Motor neuron (in vitro differentiated cells): ENCODE results near the gene ATF7IP2. TPM values are rescaled to one million over a fixed set of nuclear protein-coding genes. Genes with fewer than 3 reads are reported as not detected.
"Not testable (repeated sequence)": the region's sequence is repeated elsewhere in the genome, so short reads cannot be mapped to it uniquely, and the experiment has no call there.

Experiments used
- ATAC-seq, 8 experiments: fragments of 200-7000 bp; cut with Tn5 transposase; replicated peaks in 6 of 8; 2 replicates each; pipeline ENCODE4 v1.8.0; 2021; ENCODE audit warnings: mild to moderate bottlenecking in 8 of 8, moderate library complexity in 8 of 8
- H3K27ac ChIP-seq, 2 donors: fragments of 250-450 bp; sonication (Bioruptor Pico); 2 replicates each; pipeline ENCODE4 v1.9.0; 2021; ENCODE audit warnings: antibody characterized with exemption in 2 of 2, mild to moderate bottlenecking in 2 of 2, moderate library complexity in 1 of 2
- H3K4me1 ChIP-seq, 2 donors: fragments of 250-450 bp; sonication (Bioruptor Pico); replicated peaks in 1 of 2; 2 replicates each; pipeline ENCODE4 v1.6.1; 2021; ENCODE audit warnings: antibody characterized with exemption in 2 of 2, mild to moderate bottlenecking in 2 of 2, moderate library complexity in 1 of 2
- H3K4me3 ChIP-seq, 5 donors: fragments of 250-450 bp; sonication (Bioruptor Pico); 2 replicates each; pipeline ENCODE4 v1.9.0; 2021; ENCODE audit warnings: antibody characterized with exemption in 5 of 5, mild to moderate bottlenecking in 5 of 5, moderate library complexity in 4 of 5
- WGBS, 10 experiments: fragments of 450-650 bp; shearing (Covaris generic); methylation state at CpG; one replicate each; pipeline ENCODE4 v1.0.0; 2022; 5-methylcytosine and 5-hydroxymethylcytosine counted together
- in situ Hi-C, 9 experiments: fragments of 400-800 bp; cut with MboI; loops; one replicate each; pipeline ENCODE4 v1.15.0; 2021; ENCODE audit warnings: low sequenced_read_pairs in 9 of 9, low pct_unique_long_range_greater_than_20kb in 2 of 9; ENCODE audit not compliant: unreplicated experiment in 9 of 9
- total RNA-seq, 8 experiments: library from RNA; unstranded; fragments of 300-600 nt; gene quantifications; 2 replicates each; pipeline versions ENCODE4 v1.2.3 to v1.2.4, GENCODE V29; 2022

The ATF7IP2 gene
- 10 to 100 TPM in 7 of 8 experiments, under 1 TPM in 1; 0.10 to 21.4 (median 16.4) TPM for total RNA-seq

GRCh38 chr16:10385725-10386516 lies at the start of gene ATF7IP2:
ATF7IP2 (plus strand) TSS chr16:10386061; CDS start chr16:10430621, 44,560 bp downstream.
- 9 to 100% (median 38%) methylated on average over 1 to 16 of the region's 66 CpGs; no CpG with 5 or more reads in 2 of the 10 experiments for WGBS, 10 experiments
- peak within 1 kb of the TSS; percentile 49 to 67 (median 52) for H3K4me3 ChIP-seq
- in situ Hi-C loops = no loop called here
- peak within 1 kb of the TSS; percentile 31 to 82 for H3K27ac ChIP-seq
- H3K4me1 ChIP-seq = peaks cover 3% of the 10 kb centered on the region in 2 donors
- ATAC-seq = peak in 7 of 8 experiments; percentile 74 to 100 (median 99)

- in situ Hi-C loops = no loop called here
- peak in 2 of 8 experiments; percentile 26 to 64 for ATAC-seq
- Histone ChIP-seq H3K4me1 (no peaks in the 10 kb centered on the region), H3K4me3 (no peak overlapping the region), H3K27ac (no peak overlapping the region)
- WGBS, 10 experiments = 11 to 100% (median 94%) methylated on average over 1 of the region's 2 CpGs; no CpG with 5 or more reads in 2 of the 10 experiments
Observed at GRCh38 chr16:10338426-10338825, 47.4 kb upstream of the ATF7IP2 start.

GRCh38 chr16:10339777-10340732 lies 45.8 kb upstream of the ATF7IP2 start:
- H3K4me1 ChIP-seq = no peaks in the 10 kb centered on the region
- no peak for ATAC-seq
- 23 to 95% (median 74%) methylated on average over 1 to 8 of the region's 8 CpGs for WGBS, 10 experiments
- in situ Hi-C loops = no loop called here
- no peak overlapping the region for H3K4me3 ChIP-seq
- no peak overlapping the region for H3K27ac ChIP-seq

- in situ Hi-C loops = no loop called here
- H3K27ac ChIP-seq = no peak overlapping the region
- ATAC-seq = no peak
- 0 to 100% (median 86%) methylated on average over 1 to 9 of the region's 9 CpGs; no CpG with 5 or more reads in 1 of the 10 experiments for whole genome bisulfite sequencing, 10 experiments
- no peak overlapping the region for H3K4me3 ChIP-seq
- no peaks in the 10 kb centered on the region for H3K4me1 ChIP-seq
Observed at GRCh38 chr16:10343124-10343760, 42.6 kb upstream of the ATF7IP2 start.

- not testable (repeated sequence) for ATAC-seq
- WGBS, 10 experiments = 0 to 100% (median 17%) methylated on average over 1 of the region's 1 CpG; no CpG with 5 or more reads in 5 of the 10 experiments
Observed at GRCh38 chr16:10344699-10345098, 41.2 kb upstream of the ATF7IP2 start.

GRCh38 chr16:10345629-10346028 lies 40.2 kb upstream of the ATF7IP2 start:
- ATAC-seq = no peak
- Histone ChIP-seq H3K4me1 (no peaks in the 10 kb centered on the region), H3K4me3 (no peak overlapping the region), H3K27ac (no peak overlapping the region)
- WGBS, 10 experiments = 78 to 100% (median 82%) methylated on average over 3 of the region's 3 CpGs; no CpG with 5 or more reads in 5 of the 10 experiments
- in situ Hi-C loops = no loop called here

More at GRCh38 chr16:10344699-10345098, 41.2 kb upstream of the ATF7IP2 start:
- H3K4me3 ChIP-seq, in situ Hi-C loops, H3K27ac ChIP-seq, H3K4me1 ChIP-seq: not testable (repeated sequence)

GRCh38 chr16:10349851-10350250 lies 36.0 kb upstream of the ATF7IP2 start:
- Histone ChIP-seq H3K4me1 (no peaks in the 10 kb centered on the region), H3K4me3 (no peak overlapping the region), H3K27ac (no peak overlapping the region)
- in situ Hi-C loops = loop anchor here in 1 of 9 experiments (25.0 kb wide), 1 partner anchor 88 kb away; no protein-coding TSS in a partner anchor
- ATAC-seq = no peak
- 6 to 100% (median 80%) methylated on average over 1 to 4 of the region's 5 CpGs; no CpG with 5 or more reads in 5 of the 10 experiments for WGBS, 10 experiments

- ATAC-seq = no peak
- in situ Hi-C loops = loop anchor here in 1 of 9 experiments (25.0 kb wide), 1 partner anchor 90 kb away; no protein-coding TSS in a partner anchor
- Histone ChIP-seq H3K4me1 (no peaks in the 10 kb centered on the region), H3K27ac (no peak overlapping the region), H3K4me3 (no peak overlapping the region)
- 30 to 100% (median 100%) methylated on average over 1 to 2 of the region's 2 CpGs; no CpG with 5 or more reads in 3 of the 10 experiments for WGBS, 10 experiments
Observed at GRCh38 chr16:10352262-10352661, 33.6 kb upstream of the ATF7IP2 start.

- in situ Hi-C loops = loop anchor here in 1 of 9 experiments (25.0 kb wide), 1 partner anchor 93 kb away; no protein-coding TSS in a partner anchor
- WGBS, 10 experiments = 33 to 96% (median 83%) methylated on average over 2 to 10 of the region's 23 CpGs; no CpG with 5 or more reads in 2 of the 10 experiments
- H3K27ac ChIP-seq = no peak overlapping the region
- no peak overlapping the region for H3K4me3 ChIP-seq
- H3K4me1 ChIP-seq = no peaks in the 10 kb centered on the region
- no peak for ATAC-seq
Observed at GRCh38 chr16:10355589-10355988, 30.3 kb upstream of the ATF7IP2 start.

- WGBS, 10 experiments = 0 to 92% (median 80%) methylated on average over 2 to 7 of the region's 11 CpGs; no CpG with 5 or more reads in 1 of the 10 experiments
- Histone ChIP-seq H3K4me1 (no peaks in the 10 kb centered on the region), H3K4me3 (no peak overlapping the region), H3K27ac (no peak overlapping the region)
- no peak for ATAC-seq
- in situ Hi-C loops = loop anchor here in 1 of 9 experiments (25.0 kb wide), 1 partner anchor 95 kb away; no protein-coding TSS in a partner anchor
Observed at GRCh38 chr16:10356870-10357842, 28.7 kb upstream of the ATF7IP2 start.

GRCh38 chr16:10361747-10362076 lies 24.1 kb upstream of the ATF7IP2 start:
- H3K27ac ChIP-seq, H3K4me3 ChIP-seq, H3K4me1 ChIP-seq, ATAC-seq: not testable (repeated sequence)
- WGBS, 10 experiments = 81 to 100% (median 100%) methylated on average over 1 to 4 of the region's 8 CpGs; no CpG with 5 or more reads in 4 of the 10 experiments
- in situ Hi-C loops = loop anchor here in 1 of 9 experiments (25.0 kb wide), 1 partner anchor 99 kb away; no protein-coding TSS in a partner anchor
